CD4-positive, alpha-beta T cell (primary cell): ENCODE measurements around the gene POM121. TPM values are rescaled to one million over a fixed set of nuclear protein-coding genes. Genes with fewer than 3 reads are reported as not detected.
A peak's percentile ranks its signal among the peaks of the same experiment; 100 is the strongest.
"Not testable (repeated sequence)": the region's sequence is repeated elsewhere in the genome, so short reads cannot be mapped to it uniquely, and the experiment has no call there.

Experiments used
- ATAC-seq: fragments of 200-7000 bp; cut with Tn5 transposase; one replicate; pipeline ENCODE4 v1.10.0; 2022; ENCODE audit warnings: mild to moderate bottlenecking; ENCODE audit not compliant: poor library complexity
- CTCF ChIA-PET: fragments of 350-600 bp; sonication (Branson Sonifier 250); formaldehyde crosslinking; loops from one replicate; lab custom pipeline; 2021; ENCODE audit warnings: antibody characterized with exemption, inconsistent platforms; lab: Charles Lee
- POLR2A ChIA-PET: fragments of 350-600 bp; sonication (Branson Sonifier 250); formaldehyde crosslinking; loops from one replicate; lab custom pipeline; 2021; ENCODE audit warnings: antibody characterized with exemption, inconsistent platforms; lab: Charles Lee
- DNase-seq, 14 experiments: peaks; one replicate each; pipeline ENCODE4 v3.0.0-alpha.2; 2013 to 2020; ENCODE audit warnings: mixed read lengths in 2 of 14
- H3K27ac ChIP-seq, 2 donors: one replicate each; pipeline versions ENCODE4 v1.5.1 to v1.7.0; 2013; ENCODE audit warnings: low read length in 2 of 2, low read depth in 1 of 2, mild to moderate bottlenecking in 1 of 2
- H3K27me3 ChIP-seq, 2 experiments: 1 replicate in 1 of 2; 2 replicates in 1 of 2; pipeline versions ENCODE4 v1.6.1 to v1.7.0; 2013; ENCODE audit warnings: low read length in 2 of 2, control low read depth in 1 of 2, mild to moderate bottlenecking in 1 of 2, moderate library complexity in 1 of 2; ENCODE audit not compliant: insufficient read depth in 2 of 2, control insufficient read depth in 1 of 2
- H3K36me3 ChIP-seq: one replicate; pipeline ENCODE4 v1.6.1; 2013; ENCODE audit warnings: low read length, control low read depth; ENCODE audit not compliant: insufficient read depth
- H3K4me1 ChIP-seq: one replicate; pipeline ENCODE4 v1.6.1; 2013; ENCODE audit warnings: low read length, control low read depth; ENCODE audit not compliant: insufficient read depth
- H3K4me3 ChIP-seq: one replicate; pipeline ENCODE4 v1.5.1; 2013; ENCODE audit warnings: mild to moderate bottlenecking, low read length, moderate library complexity
- H3K9me3 ChIP-seq, 2 experiments: 1 replicate in 1 of 2; 2 replicates in 1 of 2; pipeline versions ENCODE4 v1.6.1 to v1.7.0; 2013; ENCODE audit warnings: low read length in 2 of 2, mild to moderate bottlenecking in 2 of 2, control low read depth in 1 of 2, moderate library complexity in 1 of 2; ENCODE audit not compliant: control insufficient read depth in 1 of 2, insufficient read depth in 1 of 2
- H3K27ac Mint-ChIP-seq: one replicate; pipeline ENCODE4 v1.8.0; 2020; ENCODE audit warnings: mixed read lengths
- H3K27me3 Mint-ChIP-seq: one replicate; pipeline ENCODE4 v1.8.0; 2021; ENCODE audit warnings: mixed read lengths
- H3K36me3 Mint-ChIP-seq: one replicate; pipeline ENCODE4 v1.8.0; 2021; ENCODE audit warnings: low read depth, mixed read lengths
- H3K4me1 Mint-ChIP-seq: one replicate; pipeline ENCODE4 v1.8.0; 2021; ENCODE audit warnings: low read depth, mixed read lengths
- H3K4me3 Mint-ChIP-seq: one replicate; pipeline ENCODE4 v1.8.0; 2020; ENCODE audit warnings: mild to moderate bottlenecking, mixed read lengths
- H3K9me3 Mint-ChIP-seq: one replicate; pipeline ENCODE4 v1.8.0; 2020; ENCODE audit warnings: mixed read lengths
- CTCF ChIP-seq: fragments of 200-600 bp; IDR thresholded peaks from one replicate; pipeline ENCODE4 v1.8.0; 2022; ENCODE audit warnings: antibody characterized with exemption, mild to moderate bottlenecking
- intact Hi-C, 2 experiments: fragments of 100-400 bp; cut with DNase I in 1 of 2; cut with micrococcal nuclease in 1 of 2; formaldehyde crosslinking; loops; one replicate each; pipeline versions ENCODE4 v1.15.1 to v1.9.0; 2023 to 2025; cut with DNase I, micrococcal nuclease
- total RNA-seq, 174 experiments: library from RNA in 2 of 174; stranded (reverse) in 2 of 174; gene quantifications; one replicate each; pipeline ENCODE4 v1.2.3 and lab custom pipeline; 2021 to 2026

The POM121 gene
- total RNA-seq, 2 experiments from 2014 or later = 66.2 to 67.9 TPM

GRCh38 chr7:72919256-72919775, 5.6 kb upstream of the POM121 start:
- CTCF ChIA-PET = no interaction called here
- intact Hi-C loops = no loop called here

GRCh38 chr7:72924386-72924732, 536 bp upstream of the POM121 start:
- Mint-ChIP-seq H3K27me3 (no peaks in the 10 kb centered on the region), H3K4me3 (peak overlapping the region; percentile 97), H3K9me3 (no peaks in the 10 kb centered on the region), H3K4me1 (peaks cover 34% of the 10 kb centered on the region), H3K36me3 (peaks cover 55% of the 10 kb centered on the region), H3K27ac (peak overlapping the region; percentile 91)
- Histone ChIP-seq H3K27ac (peak overlapping the region; percentile 92 to 96), H3K27me3 (no peaks in the 10 kb centered on the region), H3K4me3 (peak overlapping the region; percentile 91), H3K4me1 (peaks cover 17% of the 10 kb centered on the region), H3K36me3 (peaks cover 35% of the 10 kb centered on the region), H3K9me3 (no peaks in the 10 kb centered on the region)
- intact Hi-C loops = loop anchor here in 1 of 2 experiments (10.0 kb wide), 1 partner anchor 530 kb away; no protein-coding TSS in a partner anchor
- DNase-seq = no peak
- TF ChIP-seq CTCF = no peak
- POLR2A ChIA-PET = no interaction called here
- ATAC-seq = no peak
- CTCF ChIA-PET = no interaction called here

More at GRCh38 chr7:72919256-72919775, 5.6 kb upstream of the POM121 start:
- Mint-ChIP-seq H3K27me3 (no peaks in the 10 kb centered on the region), H3K9me3 (no peaks in the 10 kb centered on the region), H3K4me1 (peaks cover 15% of the 10 kb centered on the region), H3K4me3 (no peak overlapping the region), H3K27ac (no peak overlapping the region), H3K36me3 (peaks cover 39% of the 10 kb centered on the region)
- no peaks in the 10 kb centered on the region for H3K9me3 ChIP-seq
- ATAC-seq (no peak), DNase-seq (no peak)
- H3K36me3 ChIP-seq = peaks cover 19% of the 10 kb centered on the region
- peaks cover 9% of the 10 kb centered on the region for H3K4me1 ChIP-seq
- H3K27ac ChIP-seq = no peak overlapping the region
- no peak for TF ChIP-seq CTCF
- H3K27me3 ChIP-seq = no peaks in the 10 kb centered on the region
- no peak overlapping the region for H3K4me3 ChIP-seq
- POLR2A ChIA-PET = no interaction called here

GRCh38 chr7:72925546-72926120, 738 bp downstream of the POM121 start:
- peak overlapping the region; percentile 91 for H3K27ac Mint-ChIP-seq
- POLR2A ChIA-PET = no interaction called here
- H3K27ac ChIP-seq = peak overlapping the region; percentile 85 to 92
- H3K27me3 Mint-ChIP-seq = no peaks in the 10 kb centered on the region
- no peaks in the 10 kb centered on the region for H3K9me3 Mint-ChIP-seq
- ATAC-seq (no peak), DNase-seq (peak in 1 of 14 experiments; percentile 1)
- no peaks in the 10 kb centered on the region for H3K9me3 ChIP-seq
- no peaks in the 10 kb centered on the region for H3K27me3 ChIP-seq
- CTCF ChIA-PET = interaction anchor here (1.0 kb wide), 1 partner anchor 10 kb away, joined by 4 read pairs; no protein-coding TSS in a partner anchor
- H3K4me1 Mint-ChIP-seq = peaks cover 38% of the 10 kb centered on the region
- peaks cover 17% of the 10 kb centered on the region for H3K4me1 ChIP-seq
- peaks cover 45% of the 10 kb centered on the region for H3K36me3 ChIP-seq
- peaks cover 60% of the 10 kb centered on the region for H3K36me3 Mint-ChIP-seq
- H3K4me3 Mint-ChIP-seq = peak overlapping the region; percentile 99
- intact Hi-C loops = loop anchor here in 1 of 2 experiments (10.0 kb wide), 1 partner anchor 529 kb away; no protein-coding TSS in a partner anchor
- no peak for TF ChIP-seq CTCF
- peak overlapping the region; percentile 91 for H3K4me3 ChIP-seq

GRCh38 chr7:72927791-72928190, 2.9 kb downstream of the POM121 start:
- H3K4me3 ChIP-seq, DNase-seq, H3K9me3 Mint-ChIP-seq, H3K27ac Mint-ChIP-seq, POLR2A ChIA-PET, ATAC-seq, H3K9me3 ChIP-seq, H3K27me3 Mint-ChIP-seq, CTCF ChIA-PET, H3K27ac ChIP-seq, H3K27me3 ChIP-seq, H3K4me3 Mint-ChIP-seq: not testable (repeated sequence)
- Histone ChIP-seq H3K4me1 (peaks cover 17% of the 10 kb centered on the region), H3K36me3 (peaks cover 49% of the 10 kb centered on the region)
- intact Hi-C loops = loop anchor here in 1 of 2 experiments (10.0 kb wide), 1 partner anchor 527 kb away; no protein-coding TSS in a partner anchor
- peaks cover 66% of the 10 kb centered on the region for H3K36me3 Mint-ChIP-seq
- H3K4me1 Mint-ChIP-seq = peaks cover 40% of the 10 kb centered on the region

GRCh38 chr7:72928216-72928615, 3.3 kb downstream of the POM121 start:
- H3K27me3 ChIP-seq, H3K27me3 Mint-ChIP-seq, CTCF ChIA-PET, ATAC-seq, H3K4me3 Mint-ChIP-seq, H3K9me3 ChIP-seq, H3K27ac ChIP-seq, DNase-seq, H3K27ac Mint-ChIP-seq, POLR2A ChIA-PET, H3K9me3 Mint-ChIP-seq, H3K4me3 ChIP-seq: not testable (repeated sequence)
- intact Hi-C loops = loop anchor here in 1 of 2 experiments (10.0 kb wide), 1 partner anchor 527 kb away; no protein-coding TSS in a partner anchor
- Histone ChIP-seq H3K36me3 (peaks cover 49% of the 10 kb centered on the region), H3K4me1 (peaks cover 17% of the 10 kb centered on the region)
- Mint-ChIP-seq H3K36me3 (peaks cover 66% of the 10 kb centered on the region), H3K4me1 (peaks cover 40% of the 10 kb centered on the region)
